Nephron progenitor cell (in vitro differentiated cells): ENCODE results near the gene GIT1.

ENCODE experiments used
- DNase-seq: peaks from one replicate; pipeline ENCODE4 v3.0.0; 2021
- H3K27ac Mint-ChIP-seq: 2 replicates; pipeline ENCODE4 v1.8.0; 2021; ENCODE audit warnings: mild to moderate bottlenecking, moderate library complexity, mixed read lengths
- H3K27me3 Mint-ChIP-seq: 2 replicates; pipeline ENCODE4 v1.8.0; 2021; ENCODE audit warnings: mild to moderate bottlenecking, low read depth, mixed read lengths; ENCODE audit not compliant: poor library complexity
- H3K36me3 Mint-ChIP-seq: 2 replicates; pipeline ENCODE4 v1.8.0; 2021; ENCODE audit warnings: low read depth, mixed read lengths
- H3K4me1 Mint-ChIP-seq: 2 replicates; pipeline ENCODE4 v1.8.0; 2021; ENCODE audit warnings: mixed read lengths
- H3K4me3 Mint-ChIP-seq: 2 replicates; pipeline ENCODE4 v1.8.0; 2021; ENCODE audit warnings: mild to moderate bottlenecking, moderate library complexity, mixed read lengths
- H3K9me3 Mint-ChIP-seq: 2 replicates; pipeline ENCODE4 v1.8.0; 2021; ENCODE audit warnings: mild to moderate bottlenecking, moderate library complexity, mixed read lengths
- CTCF ChIP-seq: fragments of 200-600 bp; sonication (generic); IDR thresholded peaks from 2 replicates; pipeline ENCODE4 v1.5.0; 2021; ENCODE audit warnings: antibody characterized with exemption

GIT1 gene

GRCh38 chr17:29611351-29612093, 22.1 kb upstream of the GIT1 start:
- TF ChIP-seq CTCF, result no peak
- no peak for DNase-seq
- H3K27me3 Mint-ChIP-seq, result peaks cover 30% of the 10 kb centered on the region
- peaks cover 29% of the 10 kb centered on the region for H3K4me1 Mint-ChIP-seq
- no peaks in the 10 kb centered on the region for H3K36me3 Mint-ChIP-seq
- no peaks in the 10 kb centered on the region for H3K9me3 Mint-ChIP-seq
- no peak overlapping the region for H3K27ac Mint-ChIP-seq
- no peak overlapping the region for H3K4me3 Mint-ChIP-seq

GRCh38 chr17:29610395-29610794, 20.9 kb upstream of the GIT1 start:
- no peak for TF ChIP-seq CTCF
- Mint-ChIP-seq H3K27ac (no peak overlapping the region), H3K9me3 (no peaks in the 10 kb centered on the region), H3K4me1 (peaks cover 18% of the 10 kb centered on the region), H3K4me3 (no peak overlapping the region), H3K36me3 (no peaks in the 10 kb centered on the region), H3K27me3 (peaks cover 19% of the 10 kb centered on the region)
- no peak for DNase-seq

- Mint-ChIP-seq H3K27ac (no peak overlapping the region), H3K36me3 (no peaks in the 10 kb centered on the region), H3K27me3 (peaks cover 8% of the 10 kb centered on the region), H3K9me3 (no peaks in the 10 kb centered on the region), H3K4me3 (no peak overlapping the region), H3K4me1 (peaks cover 9% of the 10 kb centered on the region)
- no peak for DNase-seq
- TF ChIP-seq CTCF, result no peak
Measured at GRCh38 chr17:29608986-29609385, 19.5 kb upstream of the GIT1 start.

GRCh38 chr17:29607557-29608195, 18.2 kb upstream of the GIT1 start:
- no peak for TF ChIP-seq CTCF
- Mint-ChIP-seq H3K27ac (no peak overlapping the region), H3K9me3 (no peaks in the 10 kb centered on the region), H3K4me3 (no peak overlapping the region), H3K27me3 (peaks cover 3% of the 10 kb centered on the region), H3K36me3 (no peaks in the 10 kb centered on the region), H3K4me1 (peaks cover 5% of the 10 kb centered on the region)
- no peak for DNase-seq

GRCh38 chr17:29603109-29603674, 13.7 kb upstream of the GIT1 start:
- Mint-ChIP-seq H3K9me3 (no peaks in the 10 kb centered on the region), H3K36me3 (no peaks in the 10 kb centered on the region)

More at GRCh38 chr17:29603109-29603674, 13.7 kb upstream of the GIT1 start:
- no peak overlapping the region for H3K4me3 Mint-ChIP-seq
- DNase-seq, result no peak
- H3K4me1 Mint-ChIP-seq, result peaks cover 35% of the 10 kb centered on the region
- TF ChIP-seq CTCF, result no peak
- peaks cover 7% of the 10 kb centered on the region for H3K27me3 Mint-ChIP-seq
- no peak overlapping the region for H3K27ac Mint-ChIP-seq
